Naive thymus-derived CD4-positive, alpha-beta T cell (primary cell): ENCODE data around the gene POM121. TPM values are rescaled to one million over a fixed set of nuclear protein-coding genes. Genes with fewer than 3 reads are reported as not detected.
"Not testable (repeated sequence)": the region's sequence is repeated elsewhere in the genome, so short reads cannot be mapped to it uniquely, and the experiment has no call there.

ENCODE experiments used
- ATAC-seq: fragments of 150-1000 bp; cut with Tn5 transposase; 2 replicates; pipeline ENCODE4 v1.10.0; 2021; ENCODE audit warnings: mild to moderate bottlenecking, moderate library complexity
- CTCF ChIA-PET: fragments of 350-600 bp; sonication (Branson Sonifier 250); formaldehyde crosslinking; loops from one replicate; lab custom pipeline; 2021; ENCODE audit warnings: antibody characterized with exemption; lab: Charles Lee
- POLR2A ChIA-PET: fragments of 350-600 bp; sonication (Branson Sonifier 250); formaldehyde crosslinking; loops from one replicate; lab custom pipeline; 2021; ENCODE audit warnings: antibody characterized with exemption, inconsistent platforms; lab: Charles Lee
- DNase-seq, 9 donors: peaks; one replicate each; pipeline versions ENCODE4 v3.0.0 to v3.0.0-alpha.2; 2020 to 2022; ENCODE audit warnings: mixed read lengths in 1 of 9
- H3K27ac ChIP-seq: one replicate; pipeline ENCODE4 v1.7.0; 2013; ENCODE audit warnings: mild to moderate bottlenecking, low read depth, low read length, moderate library complexity
- H3K27me3 ChIP-seq, 2 donors: one replicate each; pipeline ENCODE4 v1.7.0; 2013; ENCODE audit warnings: low read length in 2 of 2, mild to moderate bottlenecking in 2 of 2, moderate library complexity in 2 of 2; ENCODE audit not compliant: control insufficient read depth in 2 of 2, insufficient read depth in 2 of 2
- H3K36me3 ChIP-seq, 3 experiments: 1 replicate in 2 of 3; 2 replicates in 1 of 3; pipeline ENCODE4 v1.7.0; 2013; ENCODE audit warnings: low read length in 3 of 3, mild to moderate bottlenecking in 3 of 3, moderate library complexity in 1 of 3; ENCODE audit not compliant: insufficient read depth in 3 of 3, control insufficient read depth in 2 of 3
- H3K4me1 ChIP-seq, 2 donors: one replicate each; pipeline ENCODE4 v1.7.0; 2013; ENCODE audit warnings: low read length in 2 of 2, mild to moderate bottlenecking in 2 of 2, moderate library complexity in 1 of 2; ENCODE audit not compliant: control insufficient read depth in 2 of 2, insufficient read depth in 2 of 2
- H3K4me3 ChIP-seq: 2 replicates; pipeline ENCODE4 v1.7.0; 2013; ENCODE audit warnings: mild to moderate bottlenecking, low read length
- H3K9me3 ChIP-seq, 3 experiments: 1 replicate in 2 of 3; 2 replicates in 1 of 3; pipeline ENCODE4 v1.7.0; 2013; ENCODE audit warnings: low read length in 3 of 3; ENCODE audit not compliant: control insufficient read depth in 2 of 3
- H3K27ac Mint-ChIP-seq, 9 donors: one replicate each; pipeline ENCODE4 v1.8.0; 2020 to 2022; ENCODE audit warnings: mixed read lengths in 9 of 9, mild to moderate bottlenecking in 8 of 9, moderate library complexity in 5 of 9, inconsistent platforms in 2 of 9
- H3K27me3 Mint-ChIP-seq, 5 donors: one replicate each; pipeline ENCODE4 v1.8.0; 2021 to 2022; ENCODE audit warnings: mixed read lengths in 5 of 5, mild to moderate bottlenecking in 1 of 5
- H3K36me3 Mint-ChIP-seq, 5 donors: one replicate each; pipeline ENCODE4 v1.8.0; 2020 to 2022; ENCODE audit warnings: mixed read lengths in 5 of 5, mild to moderate bottlenecking in 3 of 5, inconsistent platforms in 1 of 5
- H3K4me1 Mint-ChIP-seq, 7 donors: one replicate each; pipeline ENCODE4 v1.8.0; 2020 to 2022; ENCODE audit warnings: mixed read lengths in 7 of 7, mild to moderate bottlenecking in 3 of 7, inconsistent platforms in 1 of 7
- H3K4me3 Mint-ChIP-seq, 10 donors: one replicate each; pipeline ENCODE4 v1.8.0; 2020 to 2022; ENCODE audit warnings: mild to moderate bottlenecking in 10 of 10, mixed read lengths in 10 of 10, moderate library complexity in 6 of 10, inconsistent platforms in 2 of 10
- H3K9me3 Mint-ChIP-seq, 11 donors: one replicate each; pipeline ENCODE4 v1.8.0; 2020 to 2022; ENCODE audit warnings: mixed read lengths in 11 of 11, mild to moderate bottlenecking in 4 of 11, inconsistent platforms in 1 of 11, moderate library complexity in 1 of 11
- intact Hi-C, 2 donors: fragments of 100-400 bp; cut with micrococcal nuclease; formaldehyde crosslinking; loops; one replicate each; pipeline ENCODE4 v1.15.1; 2023
- polyA plus RNA-seq, 2 donors: library from polyadenylated mRNA; unstranded; fragments of 300-500 nt; fragmentation: Illumina TruSeq; gene quantifications; one replicate each; pipeline ENCODE4 v1.2.3, GENCODE V29; 2021
- total RNA-seq, 6 experiments: library from RNA in 5 of 6; stranded (reverse) in 5 of 6; gene quantifications; 1 replicate in 5 of 6; 2 replicates in 1 of 6; pipeline ENCODE4 v1.2.3 and lab custom pipeline; 2021 to 2026

The POM121 gene
- total and polyA plus RNA-seq, 7 experiments from 2014 or later, result 10.9 to 73.4 (median 63.4) TPM

DNA sequence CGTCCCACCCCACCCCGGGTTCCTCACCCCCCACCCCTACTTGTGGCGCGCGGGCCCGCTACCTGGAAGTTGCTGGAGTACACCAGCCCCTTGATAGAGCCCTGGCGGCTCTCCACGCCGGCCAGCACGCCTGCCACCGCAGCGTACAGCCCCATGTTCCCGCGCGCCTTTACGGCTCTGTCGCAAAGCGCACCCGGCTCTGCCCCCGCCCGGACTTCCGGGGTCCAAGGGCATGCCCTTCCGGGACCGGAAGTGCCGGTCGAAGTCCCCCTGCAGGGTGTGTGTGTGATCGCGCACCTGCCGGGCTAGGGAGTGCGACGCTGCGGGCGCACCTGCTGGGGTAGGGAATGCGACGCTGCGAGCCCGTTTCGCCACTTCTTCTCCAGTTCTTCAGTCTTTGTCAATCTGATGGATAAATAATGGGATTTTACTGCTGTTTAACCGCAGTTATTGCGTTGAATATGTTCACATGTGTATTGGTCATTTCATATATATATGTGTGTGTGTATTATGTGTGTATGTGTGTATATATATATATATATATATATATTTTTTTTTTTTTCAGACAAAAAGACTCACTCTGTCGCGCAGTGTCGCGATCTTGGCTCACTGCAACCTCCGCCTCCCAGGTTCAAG, 29.8 kb downstream of the POM121 start:
- intact Hi-C loops, H3K27ac ChIP-seq, H3K36me3 ChIP-seq, H3K4me1 Mint-ChIP-seq, H3K27me3 ChIP-seq, H3K27me3 Mint-ChIP-seq, H3K36me3 Mint-ChIP-seq, H3K4me3 ChIP-seq, H3K9me3 Mint-ChIP-seq, H3K9me3 ChIP-seq, H3K4me1 ChIP-seq, POLR2A ChIA-PET: not testable (repeated sequence)
- Mint-ChIP-seq H3K4me3 (peak overlapping the region in 8 of 10 donors; percentile 67 to 89 (median 84)), H3K27ac (peak overlapping the region in 4 of 9 donors; percentile 75 to 84 (median 80))
- CTCF ChIA-PET, result interaction anchor here (0.7 kb wide), 1 partner anchor 604 kb away, joined by 3 read pairs; no protein-coding TSS in a partner anchor
- peak; percentile 97 for ATAC-seq
- peak in 5 of 9 donors; percentile 16 to 41 (median 23) for DNase-seq

DNA sequence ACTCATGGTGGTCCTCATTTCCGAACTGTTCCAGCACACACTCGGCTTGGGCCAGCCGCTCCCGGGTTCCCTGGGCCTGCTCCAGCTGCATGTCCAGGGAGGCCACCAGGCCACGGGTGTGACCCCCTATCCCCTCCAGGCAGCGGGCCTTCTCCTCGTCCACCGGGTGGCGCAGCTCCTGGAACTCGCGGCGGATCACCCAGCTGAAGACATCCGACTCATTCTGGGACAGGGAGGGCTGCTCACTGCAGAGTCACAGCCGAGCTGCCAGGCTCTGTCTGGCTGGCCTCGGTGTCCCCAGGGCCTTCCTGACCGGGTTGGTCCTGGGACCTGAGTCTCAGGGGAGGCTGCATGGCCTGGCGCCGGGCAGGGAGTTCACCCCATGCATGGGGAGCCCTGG, 35.1 kb downstream of the POM121 start:
- intact Hi-C loops, H3K27me3 ChIP-seq, CTCF ChIA-PET, H3K4me1 Mint-ChIP-seq, H3K27me3 Mint-ChIP-seq, H3K9me3 Mint-ChIP-seq, H3K9me3 ChIP-seq, DNase-seq, POLR2A ChIA-PET, H3K36me3 Mint-ChIP-seq, ATAC-seq, H3K4me3 Mint-ChIP-seq, H3K27ac ChIP-seq, H3K4me1 ChIP-seq, H3K36me3 ChIP-seq, H3K27ac Mint-ChIP-seq, H3K4me3 ChIP-seq: not testable (repeated sequence)

DNA sequence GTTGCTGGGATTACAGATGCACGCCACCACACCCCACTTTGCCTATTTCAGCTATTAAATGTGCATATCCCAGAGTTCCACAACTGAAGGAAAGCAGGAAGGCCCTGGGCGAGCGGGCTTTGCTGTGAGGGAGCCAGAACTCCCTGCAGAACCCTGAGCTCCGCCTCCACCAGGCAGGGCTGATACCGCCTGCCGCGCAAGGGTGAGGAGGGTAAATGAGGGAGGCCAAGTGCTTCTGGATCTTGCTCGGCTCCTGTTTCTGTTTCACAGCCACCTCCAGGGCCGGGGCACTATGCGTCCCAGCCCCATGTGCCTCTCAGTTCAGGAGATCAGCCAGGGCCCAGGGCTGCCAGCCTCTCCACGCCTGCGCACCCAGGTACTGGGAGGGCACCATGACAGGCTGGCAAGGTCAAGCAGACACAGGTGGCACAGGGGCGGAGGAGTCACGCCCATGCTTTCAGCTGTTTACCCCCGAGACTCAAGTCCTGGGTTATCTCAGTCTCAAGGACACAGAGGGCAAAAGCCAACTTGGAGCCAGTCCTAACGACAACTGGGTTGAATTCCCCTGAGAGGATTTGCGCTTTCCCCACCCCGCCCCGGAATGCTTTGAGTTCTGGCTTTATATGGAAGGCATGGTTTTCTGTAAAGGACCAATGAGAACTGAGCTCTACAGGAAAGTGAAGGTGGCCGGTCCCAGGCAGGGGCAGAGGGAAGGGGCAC, 35.9 kb downstream of the POM121 start:
- H3K36me3 ChIP-seq, H3K9me3 Mint-ChIP-seq, H3K27me3 Mint-ChIP-seq, DNase-seq, H3K4me3 Mint-ChIP-seq, POLR2A ChIA-PET, H3K27ac ChIP-seq, H3K27ac Mint-ChIP-seq, intact Hi-C loops, H3K9me3 ChIP-seq, H3K4me1 Mint-ChIP-seq, H3K27me3 ChIP-seq, H3K36me3 Mint-ChIP-seq, H3K4me1 ChIP-seq, H3K4me3 ChIP-seq, CTCF ChIA-PET, ATAC-seq: not testable (repeated sequence)

DNA sequence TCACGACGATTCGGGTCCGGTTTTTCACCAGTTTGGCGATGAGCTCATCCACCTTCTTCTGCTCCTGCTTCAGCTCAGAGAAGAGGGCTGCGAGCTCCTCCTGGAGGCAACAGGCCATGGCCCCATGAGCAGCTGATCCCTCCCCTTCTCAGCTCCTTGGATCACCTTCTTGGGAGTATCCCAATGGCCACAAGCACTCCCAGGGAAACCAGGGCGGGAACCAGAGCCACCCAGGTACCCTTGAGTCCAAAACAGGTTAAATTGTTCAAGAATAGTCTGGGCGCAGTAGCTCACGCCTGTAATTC, 36.4 kb downstream of the POM121 start:
- H3K4me1 Mint-ChIP-seq, DNase-seq, H3K9me3 ChIP-seq, H3K27me3 Mint-ChIP-seq, H3K4me3 Mint-ChIP-seq, ATAC-seq, H3K27ac ChIP-seq, CTCF ChIA-PET, H3K27me3 ChIP-seq, H3K36me3 Mint-ChIP-seq, intact Hi-C loops, H3K27ac Mint-ChIP-seq, H3K4me1 ChIP-seq, H3K36me3 ChIP-seq, H3K9me3 Mint-ChIP-seq, H3K4me3 ChIP-seq, POLR2A ChIA-PET: not testable (repeated sequence)

DNA sequence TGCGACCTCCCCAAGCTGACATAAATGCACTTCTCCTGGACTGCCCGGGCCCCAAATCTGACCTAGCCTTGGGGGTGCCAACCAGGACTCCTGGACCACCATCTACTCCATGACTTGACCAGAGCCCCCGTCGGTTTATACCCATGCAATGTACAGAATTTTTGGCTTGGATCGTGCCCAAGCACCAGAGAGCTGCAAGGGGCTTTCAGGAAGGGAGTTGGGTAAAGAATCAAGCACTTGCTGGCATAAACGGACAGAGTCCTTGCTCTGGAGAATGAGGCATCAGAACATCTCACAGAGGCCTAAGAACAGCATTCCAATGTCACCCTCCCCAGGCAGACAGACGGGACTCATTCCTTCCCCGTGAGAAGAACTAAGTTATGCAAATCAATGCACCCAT, 38.2 kb downstream of the POM121 start:
- H3K27me3 ChIP-seq, H3K9me3 Mint-ChIP-seq, POLR2A ChIA-PET, H3K27ac ChIP-seq, CTCF ChIA-PET, H3K27ac Mint-ChIP-seq, H3K4me1 Mint-ChIP-seq, H3K4me3 Mint-ChIP-seq, H3K36me3 Mint-ChIP-seq, intact Hi-C loops, H3K27me3 Mint-ChIP-seq, ATAC-seq, H3K4me3 ChIP-seq, H3K4me1 ChIP-seq, DNase-seq, H3K36me3 ChIP-seq, H3K9me3 ChIP-seq: not testable (repeated sequence)

DNA sequence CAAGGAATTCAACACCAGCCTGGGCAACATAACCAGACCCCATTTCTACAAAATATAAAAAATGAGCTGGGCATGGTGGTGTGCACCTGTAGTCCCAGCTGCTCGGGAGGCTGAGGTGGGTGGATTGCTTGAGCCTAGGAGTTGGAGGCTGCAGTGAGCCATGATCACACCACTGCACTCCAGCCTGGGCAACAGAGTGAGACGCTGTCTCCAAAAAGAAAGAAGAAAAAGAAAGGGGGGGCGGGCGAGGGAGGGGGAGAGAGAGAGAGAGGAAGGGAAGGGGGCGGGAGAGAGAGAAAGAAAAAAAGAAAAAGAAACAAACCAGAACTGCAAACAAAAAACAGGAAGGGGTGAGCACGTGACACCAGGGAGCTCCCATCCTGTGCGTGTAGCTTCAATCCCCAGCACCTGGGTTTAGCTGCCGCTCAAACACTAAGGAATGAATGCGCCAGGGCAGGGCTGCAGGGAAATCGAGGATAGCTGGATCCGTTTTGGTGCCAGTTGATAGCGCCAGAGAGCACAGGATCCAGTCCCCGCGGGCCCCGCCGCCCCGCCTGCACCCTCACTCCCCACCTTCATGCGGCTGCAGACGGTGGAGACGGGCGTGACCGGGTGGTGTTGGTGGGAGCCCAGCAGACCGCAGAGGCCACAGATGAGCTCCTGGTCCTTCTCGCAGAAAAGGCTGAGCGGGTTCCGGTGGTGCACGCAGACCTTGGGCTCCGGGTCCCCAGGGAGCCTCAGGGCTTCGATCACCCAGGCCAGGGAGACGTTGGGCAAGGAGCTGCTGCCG, 40.5 kb downstream of the POM121 start:
- H3K36me3 ChIP-seq, H3K27me3 ChIP-seq, H3K9me3 Mint-ChIP-seq, H3K4me1 ChIP-seq, POLR2A ChIA-PET, DNase-seq, H3K27me3 Mint-ChIP-seq, H3K4me3 Mint-ChIP-seq, H3K4me3 ChIP-seq, H3K4me1 Mint-ChIP-seq, CTCF ChIA-PET, H3K36me3 Mint-ChIP-seq, intact Hi-C loops, H3K27ac ChIP-seq, H3K27ac Mint-ChIP-seq, H3K9me3 ChIP-seq: not testable (repeated sequence)
- ATAC-seq, result peak; percentile 80
